Prostate gland (tissue), 2 donors: Measurements from ENCODE around the gene SNX18. TPM values are rescaled to one million over a fixed set of nuclear protein-coding genes. Genes with fewer than 3 reads are reported as not detected.

ENCODE experiments used
- DNase-seq: peaks from one replicate; pipeline ENCODE4 v3.0.0-alpha.2; 2019; ENCODE audit warnings: low spot score
- H3K27ac ChIP-seq, 2 donors: fragments of 200-600 bp; sonication (generic); 2 replicates each; pipeline ENCODE4 v1.5.1; 2017 to 2019
- H3K27me3 ChIP-seq: fragments of 200-600 bp; sonication (generic); replicated peaks from 2 replicates; pipeline ENCODE4 v1.5.1; 2019; ENCODE audit not compliant: insufficient read depth
- H3K36me3 ChIP-seq, 2 donors: fragments of 200-600 bp; sonication (generic); 1 replicate in 1 of 2; 2 replicates in 1 of 2; pipeline versions ENCODE4 v1.5.1 to v1.8.1; 2017 to 2019
- H3K4me1 ChIP-seq: fragments of 200-600 bp; sonication (generic); replicated peaks from 2 replicates; pipeline ENCODE4 v1.5.1; 2019
- H3K4me3 ChIP-seq, 2 donors: fragments of 200-600 bp; sonication (generic); 2 replicates each; pipeline ENCODE4 v1.5.1; 2017 to 2019
- H3K9me3 ChIP-seq: fragments of 200-600 bp; sonication (generic); 2 replicates; pipeline ENCODE4 v1.5.1; 2017
- CTCF ChIP-seq, 4 experiments: fragments of 200-600 bp in 2 of 4; fragments of 450-650 bp in 2 of 4; sonication (generic) in 2 of 4; IDR thresholded peaks; 1 replicate in 3 of 4; 2 replicates in 1 of 4; pipeline ENCODE4 v1.5.1; 2016 to 2019; ENCODE audit warnings: antibody characterized with exemption in 4 of 4, mild to moderate bottlenecking in 2 of 4, moderate library complexity in 2 of 4
- POLR2A ChIP-seq: fragments of 450-650 bp; IDR thresholded peaks from one replicate; pipeline ENCODE4 v1.6.1; 2016; ENCODE audit warnings: antibody characterized with exemption, mild to moderate bottlenecking
- POLR2AphosphoS5 ChIP-seq: sonication (generic); formaldehyde crosslinking; IDR thresholded peaks from one replicate; pipeline ENCODE4 v1.6.1; 2017; ENCODE audit warnings: antibody characterized with exemption
- WGBS: methylation state at CpG from one replicate; pipeline ENCODE4 v1.1.5; 2018; 5-methylcytosine and 5-hydroxymethylcytosine counted together
- intact Hi-C: fragments of 100-400 bp; cut with DNase I; formaldehyde crosslinking; loops from one replicate; pipeline ENCODE4 v1.14.2; 2022
- total RNA-seq, 2 donors: library from RNA; depleted of rRNA; stranded (reverse); fragments of >200 nt; gene quantifications; one replicate each; pipeline ENCODE4 v1.1.0, GENCODE V29; 2016

Gene SNX18
- total RNA-seq, 2 donors from 2014 or later: 26.3 to 80.4 TPM

GRCh38 chr5:54525261-54525660 lies 7.7 kb downstream of the SNX18 start:
- Histone ChIP-seq H3K27me3 (no peaks in the 10 kb centered on the region), H3K4me3 (no peak overlapping the region), H3K9me3 (no peaks in the 10 kb centered on the region), H3K27ac (no peak overlapping the region), H3K36me3 (no peaks in the 10 kb centered on the region), H3K4me1 (no peaks in the 10 kb centered on the region)
- TF ChIP-seq CTCF (IDR thresholded peaks at IDR 0.05) (no peak), POLR2A (no peak)
- no peak for DNase-seq
- intact Hi-C loops: loop anchor here (5.0 to 10.0 kb wide), 2 partner anchors 140 to 297 kb away; no protein-coding TSS in a partner anchor
- WGBS: 92% methylated on average over 4 of the region's 4 CpGs

GRCh38 chr5:54525692-54526091 lies 8.1 kb downstream of the SNX18 start:
- Histone ChIP-seq H3K36me3 (no peaks in the 10 kb centered on the region), H3K9me3 (no peaks in the 10 kb centered on the region), H3K27ac (no peak overlapping the region), H3K4me1 (no peaks in the 10 kb centered on the region), H3K4me3 (no peak overlapping the region), H3K27me3 (no peaks in the 10 kb centered on the region)
- intact Hi-C loops: loop anchor here (5.0 to 10.0 kb wide), 2 partner anchors 139 to 297 kb away; no protein-coding TSS in a partner anchor
- DNase-seq: no peak
- TF ChIP-seq POLR2A: no peak
- no peak for TF ChIP-seq CTCF (IDR thresholded peaks at IDR 0.05)
- 35% methylated on average over 6 of the region's 6 CpGs for WGBS

DNA sequence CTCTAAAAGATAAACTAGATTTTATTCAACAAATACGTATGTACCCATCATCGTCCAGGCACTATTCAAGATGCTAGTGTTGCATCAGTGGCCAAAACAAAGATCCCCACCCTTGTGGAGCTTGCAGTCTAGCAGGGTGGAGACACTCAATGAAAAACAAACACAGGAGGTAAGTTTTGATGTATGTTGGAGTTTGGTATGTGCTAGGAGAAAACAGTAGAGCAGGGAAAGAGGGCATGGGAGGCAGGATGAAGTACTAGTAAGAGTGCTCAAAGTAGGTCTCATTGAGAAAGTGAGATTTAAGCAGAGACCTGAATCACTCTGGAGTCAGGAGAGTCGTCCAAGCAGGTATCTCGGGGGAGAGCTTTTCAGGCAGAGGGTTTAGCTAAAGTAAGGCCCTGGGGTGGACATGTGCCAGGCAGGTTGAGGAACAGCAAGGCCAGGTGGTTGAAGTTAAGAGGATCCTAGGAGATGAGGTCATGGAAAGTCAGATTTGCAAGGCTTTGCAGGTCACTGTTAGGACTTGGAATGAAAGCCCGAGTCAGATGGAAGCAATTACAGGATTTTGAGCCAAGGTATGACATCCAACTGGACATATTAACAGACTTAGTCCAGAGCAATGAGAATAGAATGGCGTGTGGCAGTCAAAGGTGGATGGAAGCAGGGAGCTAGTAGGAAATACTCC lies 9.2 kb downstream of the SNX18 start:
- no peak overlapping the region for H3K4me3 ChIP-seq
- H3K27ac ChIP-seq: no peak overlapping the region
- no peaks in the 10 kb centered on the region for H3K9me3 ChIP-seq
- no peaks in the 10 kb centered on the region for H3K36me3 ChIP-seq
- WGBS: 90% methylated on average over 6 of the region's 6 CpGs
- TF ChIP-seq POLR2AphosphoS5: no peak
- TF ChIP-seq CTCF (IDR thresholded peaks at IDR 0.05): no peak
- no peak for TF ChIP-seq POLR2A
- no peaks in the 10 kb centered on the region for H3K27me3 ChIP-seq
- no peak for DNase-seq
- H3K4me1 ChIP-seq: no peaks in the 10 kb centered on the region
- intact Hi-C loops: loop anchor here (5.0 to 10.0 kb wide), 2 partner anchors 138 to 296 kb away; no protein-coding TSS in a partner anchor

DNA sequence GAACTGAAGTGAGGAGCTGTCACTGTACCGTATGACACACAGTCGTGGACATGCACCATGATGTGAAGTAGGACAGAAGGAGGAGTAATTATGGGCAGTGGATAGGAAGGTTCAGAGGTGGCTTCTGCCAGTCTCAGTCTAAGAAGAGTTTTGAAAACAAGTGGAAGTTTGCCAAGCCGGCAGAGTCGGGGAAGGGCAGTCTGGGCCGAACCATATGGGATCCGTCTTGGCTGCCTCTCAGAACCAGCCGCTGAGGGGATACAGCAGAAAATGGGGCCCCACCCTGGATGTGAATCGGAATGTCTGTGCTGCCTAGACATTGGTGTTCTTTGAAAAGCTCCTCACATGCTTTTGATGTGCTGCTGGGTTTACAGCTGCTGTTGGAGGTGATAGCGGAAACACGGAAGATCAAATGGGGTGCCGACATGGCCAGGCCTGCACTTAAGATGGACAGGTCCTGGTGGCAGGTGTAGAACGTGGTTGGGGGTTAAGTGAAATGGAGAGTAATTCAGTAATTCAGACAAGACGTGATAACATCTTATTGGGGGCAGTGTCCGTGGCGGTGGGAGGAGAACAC lies 11.2 kb downstream of the SNX18 start:
- 82% methylated on average over 15 of the region's 15 CpGs for WGBS

More for the DNA sequence above, 11.2 kb downstream of the SNX18 start:
- intact Hi-C loops: loop anchor here (5.0 to 10.0 kb wide), 2 partner anchors 136 to 294 kb away; no protein-coding TSS in a partner anchor
- Histone ChIP-seq H3K4me1 (peaks cover 1% of the 10 kb centered on the region), H3K4me3 (no peak overlapping the region), H3K27me3 (no peaks in the 10 kb centered on the region), H3K36me3 (no peaks in the 10 kb centered on the region), H3K27ac (no peak overlapping the region), H3K9me3 (no peaks in the 10 kb centered on the region)
- DNase-seq: no peak
- TF ChIP-seq POLR2AphosphoS5 (no peak), POLR2A (no peak), CTCF (IDR thresholded peaks at IDR 0.05) (no peak)
